ENCODE measurements around the gene TSC2.

DNA sequence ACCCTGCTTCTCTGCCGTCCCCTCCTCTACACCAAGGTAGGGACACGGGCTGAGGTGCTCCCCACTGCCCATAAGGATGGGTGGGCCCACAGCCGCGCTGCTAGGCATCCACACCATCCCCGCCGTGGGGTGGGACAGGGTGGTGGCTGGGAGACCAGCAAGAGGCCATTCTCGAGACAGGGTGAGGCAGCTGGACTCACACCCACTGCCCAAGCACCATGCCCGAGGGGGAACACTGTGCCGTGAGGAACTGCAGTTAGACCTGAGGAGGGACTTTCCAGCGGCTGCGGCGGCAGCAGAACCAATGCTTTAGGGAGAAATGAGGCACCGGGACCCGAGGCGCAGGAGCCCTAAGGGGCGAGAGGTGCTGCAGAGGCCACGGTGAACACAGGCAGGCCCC is 74.6 kb downstream of the TSC2 start:
- TF ChIP-seq POLR2A (IDR thresholded peaks at IDR 0.05): no peak
- TF ChIP-seq, protein P1, sequence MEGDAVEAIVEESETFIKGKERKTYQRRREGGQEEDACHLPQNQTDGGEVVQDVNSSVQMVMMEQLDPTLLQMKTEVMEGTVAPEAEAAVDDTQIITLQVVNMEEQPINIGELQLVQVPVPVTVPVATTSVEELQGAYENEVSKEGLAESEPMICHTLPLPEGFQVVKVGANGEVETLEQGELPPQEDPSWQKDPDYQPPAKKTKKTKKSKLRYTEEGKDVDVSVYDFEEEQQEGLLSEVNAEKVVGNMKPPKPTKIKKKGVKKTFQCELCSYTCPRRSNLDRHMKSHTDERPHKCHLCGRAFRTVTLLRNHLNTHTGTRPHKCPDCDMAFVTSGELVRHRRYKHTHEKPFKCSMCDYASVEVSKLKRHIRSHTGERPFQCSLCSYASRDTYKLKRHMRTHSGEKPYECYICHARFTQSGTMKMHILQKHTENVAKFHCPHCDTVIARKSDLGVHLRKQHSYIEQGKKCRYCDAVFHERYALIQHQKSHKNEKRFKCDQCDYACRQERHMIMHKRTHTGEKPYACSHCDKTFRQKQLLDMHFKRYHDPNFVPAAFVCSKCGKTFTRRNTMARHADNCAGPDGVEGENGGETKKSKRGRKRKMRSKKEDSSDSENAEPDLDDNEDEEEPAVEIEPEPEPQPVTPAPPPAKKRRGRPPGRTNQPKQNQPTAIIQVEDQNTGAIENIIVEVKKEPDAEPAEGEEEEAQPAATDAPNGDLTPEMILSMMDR (IDR thresholded peaks at IDR 0.05): no peak
- TF ChIP-seq EP300 (IDR thresholded peaks at IDR 0.05; ENCODE audit: low read depth): no peak
- TF ChIP-seq POLR2AphosphoS5 (IDR thresholded peaks at IDR 0.05): no peak

All from transverse colon (tissue), 4 donors.